Stomach (tissue), 19 donors: ENCODE results near the gene GOLGA8B. TPM values are rescaled to one million over a fixed set of nuclear protein-coding genes. Genes with fewer than 3 reads are reported as not detected.
"Not testable (repeated sequence)": the region's sequence is repeated elsewhere in the genome, so short reads cannot be mapped to it uniquely, and the experiment has no call there.

ENCODE experiments used
- DNase-seq, 2 donors: peaks; one replicate each; pipeline versions ENCODE4 v3.0.0 to v3.0.0-alpha.2; 2013 to 2019
- H3K27ac ChIP-seq, 5 donors: fragments of 200-600 bp in 4 of 5; sonication (generic) in 4 of 5; one replicate each; pipeline ENCODE4 v1.5.1; 2013 to 2019; ENCODE audit warnings: mild to moderate bottlenecking in 1 of 5, moderate library complexity in 1 of 5
- H3K27me3 ChIP-seq, 3 donors: fragments of 200-600 bp; sonication (generic); one replicate each; pipeline ENCODE4 v1.5.1; 2017 to 2019; ENCODE audit warnings: mixed run types in 1 of 3
- H3K36me3 ChIP-seq, 4 donors: fragments of 200-600 bp; sonication (generic); 1 replicate in 3 of 4; 2 replicates in 1 of 4; pipeline ENCODE4 v1.5.1; 2016 to 2019
- H3K4me1 ChIP-seq, 4 donors: fragments of 200-600 bp; sonication (generic); one replicate each; pipeline ENCODE4 v1.5.1; 2016 to 2019
- H3K4me3 ChIP-seq, 4 donors: fragments of 200-600 bp; sonication (generic) in 3 of 4; one replicate each; pipeline ENCODE4 v1.5.1; 2016 to 2019; ENCODE audit warnings: mild to moderate bottlenecking in 1 of 4
- H3K9me3 ChIP-seq, 4 donors: fragments of 200-600 bp; sonication (generic); one replicate each; pipeline ENCODE4 v1.5.1; 2016 to 2019
- CTCF ChIP-seq, 7 experiments: fragments of 450-650 bp in 4 of 7; fragments of 200-600 bp in 3 of 7; sonication (generic) in 3 of 7; IDR thresholded peaks; one replicate each; pipeline ENCODE4 v1.5.1; 2016 to 2019; ENCODE audit warnings: antibody characterized with exemption in 7 of 7, control low read depth in 2 of 7, mild to moderate bottlenecking in 1 of 7
- EP300 ChIP-seq: sonication (generic); formaldehyde crosslinking; IDR thresholded peaks from one replicate; pipeline ENCODE4 v1.6.1; 2017; ENCODE audit warnings: antibody characterized with exemption
- POLR2A ChIP-seq, 4 donors: fragments of 450-650 bp; IDR thresholded peaks; one replicate each; pipeline ENCODE4 v1.6.1; 2016; ENCODE audit warnings: antibody characterized with exemption in 4 of 4, control low read depth in 2 of 4, mild to moderate bottlenecking in 1 of 4, moderate library complexity in 1 of 4
- POLR2AphosphoS5 ChIP-seq, 3 donors: sonication (generic); formaldehyde crosslinking; IDR thresholded peaks; one replicate each; pipeline ENCODE4 v1.6.1; 2016; ENCODE audit warnings: antibody characterized with exemption in 3 of 3
- WGBS, 5 donors: extraction: QIAGEN DNeasy Blood & Tissue Kit in 3 of 5; methylation state at CpG; one replicate each; pipeline versions ENCODE4 v1.1.5 to v1.1.7; 2013 to 2018; 5-methylcytosine and 5-hydroxymethylcytosine counted together
- intact Hi-C: fragments of 100-400 bp; cut with DNase I; formaldehyde crosslinking; loops from one replicate; pipeline ENCODE4 v1.15.1; 2023; ENCODE audit warnings: low total_unique reads
- long read RNA-seq, 10 donors: transcript quantifications; one replicate each; lab custom pipeline, GENCODE V29; 2026
- polyA plus RNA-seq, 3 donors: library from polyadenylated mRNA; stranded (reverse); fragments of 200-250 nt; gene quantifications; one replicate each; pipeline ENCODE4 v1.2.3, GENCODE V29; 2013
- total RNA-seq, 5 donors: library from RNA; depleted of rRNA; stranded (reverse); fragments of >200 nt; gene quantifications; one replicate each; pipeline versions ENCODE4 v1.1.0 to v1.2.3, GENCODE V29; 2014 to 2016
- donor health status: healthy with polysubstance abuse.
- donor health status: Bipolar disorder and iron deficiency.
- donor health status: healthy.

The GOLGA8B gene
- total RNA-seq (100 to 1,000 TPM in 2 of 5 donors, 10 to 100 TPM in 3; 26.8 to 199 (median 96.0) TPM), polyA plus RNA-seq (10 to 100 TPM in 2 of 3 donors, 1 to 10 TPM in 1; 8.9 to 20.8 (median 13.3) TPM)
- long read RNA-seq, donor 1, result 0 reads
- long read RNA-seq, donor 2, result 0 reads
- long read RNA-seq, donor 3, partial matches to known transcripts, result 5 of 6 reads
- long read RNA-seq, donor 3, other reads (novel, unspliced or antisense), result 0 of 6 reads
- long read RNA-seq, donor 4, result 0 reads
- long read RNA-seq, donor 5, partial matches to known transcripts, result 0 of 1 reads
- long read RNA-seq, donor 5, other reads (novel, unspliced or antisense), result 0 of 1 reads
- long read RNA-seq, donor 6, partial matches to known transcripts, result 13 of 16 reads
- long read RNA-seq, donor 6, other reads (novel, unspliced or antisense), result 0 of 16 reads
- long read RNA-seq, donor 7, result 0 reads
- long read RNA-seq, donor 8, partial matches to known transcripts, result 0 of 3 reads
- long read RNA-seq, donor 8, other reads (novel, unspliced or antisense), result 0 of 3 reads
- long read RNA-seq, donor 9, partial matches to known transcripts, result 0 of 1 reads
- long read RNA-seq, donor 9, other reads (novel, unspliced or antisense), result 0 of 1 reads
- long read RNA-seq, donor 10, result 0 reads

- Histone ChIP-seq H3K9me3 (no peaks in the 10 kb centered on the region), H3K27ac (peak within 1 kb of the TSS in 4 of 5 donors; percentile 36 to 75 (median 58)), H3K36me3 (no peaks in the 10 kb centered on the region), H3K27me3 (peaks cover 0 to 15% (median 0%) of the 10 kb centered on the region in 3 donors), H3K4me3 (peak within 1 kb of the TSS; percentile 76 to 98 (median 90)), H3K4me1 (peaks cover 14 to 37% (median 34%) of the 10 kb centered on the region in 4 donors)
- DNase-seq, result peak; percentile 81 to 92
- intact Hi-C loops, result loop anchor here (10.0 kb wide), 2 partner anchors 239 to 339 kb away; partner anchors contain the start of genes NOP10 and NUTM1
- TF ChIP-seq EP300 (no peak), POLR2A (IDR thresholded peaks at IDR 0.05) (no peak), POLR2AphosphoS5 (IDR thresholded peaks at IDR 0.05) (peak; percentile 37 to 70 (median 63))
- 1 to 2% (median 1%) methylated on average over 65 to 101 of the region's 101 CpGs for WGBS, 5 donors
Observed at GRCh38 chr15:34583399-34584329, at the start of gene GOLGA8B. TSS of gene GOLGA8B (minus strand) at chr15:34583651. CDS start at chr15:34535912, 47,739 bp downstream.

- intact Hi-C loops, H3K9me3 ChIP-seq: not testable (repeated sequence)
- WGBS, 5 donors, result 84 to 94% (median 90%) methylated on average over 3 of the region's 3 CpGs
Observed at GRCh38 chr15:34633165-34633564, 49.7 kb upstream of the GOLGA8B start.

GRCh38 chr15:34628577-34629152 is 45.2 kb upstream of the GOLGA8B start:
- no peak for TF ChIP-seq POLR2AphosphoS5 (IDR thresholded peaks at IDR 0.05)
- H3K4me1 ChIP-seq, result no peaks in the 10 kb centered on the region
- intact Hi-C loops, result no loop called here
- no peak for DNase-seq
- no peak overlapping the region for H3K4me3 ChIP-seq
- no peak overlapping the region for H3K27ac ChIP-seq
- H3K27me3 ChIP-seq, result no peaks in the 10 kb centered on the region
- 58 to 72% (median 60%) methylated on average over 2 of the region's 2 CpGs for WGBS, 5 donors
- no peaks in the 10 kb centered on the region for H3K36me3 ChIP-seq
- peaks cover 0 to 8% (median 7%) of the 10 kb centered on the region in 4 donors for H3K9me3 ChIP-seq

More at GRCh38 chr15:34633165-34633564, 49.7 kb upstream of the GOLGA8B start:
- not testable (repeated sequence) for H3K4me1 ChIP-seq, H3K4me3 ChIP-seq, DNase-seq, H3K27ac ChIP-seq, H3K27me3 ChIP-seq, H3K36me3 ChIP-seq

- no peak for TF ChIP-seq POLR2AphosphoS5 (IDR thresholded peaks at IDR 0.05)
- no peak for TF ChIP-seq CTCF (IDR thresholded peaks at IDR 0.05)
- TF ChIP-seq POLR2A (IDR thresholded peaks at IDR 0.05), result no peak
- H3K9me3 ChIP-seq, result peaks cover 0 to 6% (median 0%) of the 10 kb centered on the region in 4 donors
- H3K27me3 ChIP-seq, result no peaks in the 10 kb centered on the region
- 70 to 77% (median 76%) methylated on average over 5 of the region's 5 CpGs for WGBS, 5 donors
- DNase-seq, result no peak
- no peaks in the 10 kb centered on the region for H3K36me3 ChIP-seq
- no peak overlapping the region for H3K4me3 ChIP-seq
- intact Hi-C loops, result no loop called here
- no peaks in the 10 kb centered on the region for H3K4me1 ChIP-seq
- no peak overlapping the region for H3K27ac ChIP-seq
Observed at GRCh38 chr15:34625007-34625406, 41.6 kb upstream of the GOLGA8B start.

GRCh38 chr15:34621675-34622074 is 38.2 kb upstream of the GOLGA8B start:
- Histone ChIP-seq H3K9me3 (peaks cover 0 to under 1% (median 0%) of the 10 kb centered on the region in 4 donors), H3K4me3 (no peak overlapping the region), H3K27me3 (peaks cover 0 to 4% (median 0%) of the 10 kb centered on the region in 3 donors), H3K27ac (no peak overlapping the region), H3K4me1 (peaks cover 0 to 7% (median 0%) of the 10 kb centered on the region in 4 donors), H3K36me3 (no peaks in the 10 kb centered on the region)
- WGBS, 5 donors, result 45 to 67% (median 57%) methylated on average over 5 of the region's 5 CpGs
- TF ChIP-seq EP300 (no peak), CTCF (IDR thresholded peaks at IDR 0.05) (no peak), POLR2AphosphoS5 (IDR thresholded peaks at IDR 0.05) (no peak), POLR2A (IDR thresholded peaks at IDR 0.05) (no peak)
- intact Hi-C loops, result no loop called here
- DNase-seq, result peak in 1 of 2 donors; percentile 22
